ENCODE results near the gene TTLL13. TPM values are rescaled to one million over a fixed set of nuclear protein-coding genes. Genes with fewer than 3 reads are reported as not detected.

TTLL13 gene
- total RNA-seq, result under 1 TPM; 0.39 to 0.46 TPM

GRCh38 chr15:90249203-90249863 is at the start of gene TTLL13:
Gene TTLL13, plus strand, starts transcription at chr15:90249556. Its CDS starts 1,075 bp downstream, at chr15:90250631.
- ChIA-PET POLR2A (interaction anchor here (0.6 to 1.7 kb wide), 4 partner anchors 14 to 57 kb away, joined by 3 to 5 read pairs (median 4); partner anchors contain the start of gene NGRN), CTCF (interaction anchor here (0.7 to 1.4 kb wide), 7 partner anchors 16 to 71 kb away, joined by 3 to 7 read pairs (median 3); partner anchors contain the start of genes CIB1 and GDPGP1)
- peak; percentile 89 for DNase-seq
- H3K9me3 Mint-ChIP-seq (ENCODE audit: low read depth), result no peaks in the 10 kb centered on the region
- H3K4me3 Mint-ChIP-seq, result peak within 1 kb of the TSS; percentile 45
- intact Hi-C loops (cut with DNase I, micrococcal nuclease), result loop anchor here in 1 of 2 experiments (1.0 kb wide), 1 partner anchor 15 kb away; the partner anchor contains the start of gene GDPGP1
- peak; percentile 92 for ATAC-seq
- H3K27ac Mint-ChIP-seq, result no peak within 1 kb of the TSS
- no peaks in the 10 kb centered on the region for H3K27me3 Mint-ChIP-seq
- H3K36me3 Mint-ChIP-seq (ENCODE audit: low read depth), result no peaks in the 10 kb centered on the region
- peaks cover 14% of the 10 kb centered on the region for H3K4me1 Mint-ChIP-seq

GRCh38 chr15:90200534-90201129 is 48.7 kb upstream of the TTLL13 start:
- intact Hi-C loops (cut with DNase I, micrococcal nuclease), result loop anchor here (1.0 to 2.0 kb wide), 4 partner anchors 15 to 64 kb away; partner anchors contain the start of gene NGRN (in 1 of the 2)
- H3K27ac Mint-ChIP-seq, result peak overlapping the region; percentile 77
- H3K27me3 Mint-ChIP-seq, result no peaks in the 10 kb centered on the region
- peaks cover 9% of the 10 kb centered on the region for H3K4me1 Mint-ChIP-seq
- no peaks in the 10 kb centered on the region for H3K36me3 Mint-ChIP-seq (ENCODE audit: low read depth)
- peak overlapping the region; percentile 78 for H3K4me3 Mint-ChIP-seq
- ChIA-PET CTCF (interaction anchor here (0.5 to 1.8 kb wide), 13 partner anchors 8 to 733 kb away, joined by 3 to 9 read pairs (median 4); partner anchors contain the start of genes CIB1 and GDPGP1), POLR2A (interaction anchor here (0.6 to 1.7 kb wide), 3 partner anchors 9 to 196 kb away, joined by 4 to 5 read pairs (median 4); partner anchors contain the start of genes CIB1 and GDPGP1)
- DNase-seq (no peak), ATAC-seq (no peak)
- no peaks in the 10 kb centered on the region for H3K9me3 Mint-ChIP-seq (ENCODE audit: low read depth)

- H3K27me3 Mint-ChIP-seq, result no peaks in the 10 kb centered on the region
- intact Hi-C loops (cut with DNase I, micrococcal nuclease), result loop anchor here (1.0 to 2.0 kb wide), 4 partner anchors 16 to 63 kb away; partner anchors contain the start of gene NGRN (in 1 of the 2)
- CTCF ChIA-PET, result interaction anchor here (0.6 to 1.8 kb wide), 9 partner anchors 15 to 419 kb away, joined by 3 to 9 read pairs (median 3); partner anchors contain the start of genes CIB1, GDPGP1 and TTLL13
Observed at GRCh38 chr15:90201130-90201943, 48.0 kb upstream of the TTLL13 start, which contains the start of gene SEMA4B. Gene SEMA4B, plus strand, starts transcription at chr15:90201330. Its CDS starts 249 bp downstream, at chr15:90201579.

GRCh38 chr15:90201944-90202375 is 47.4 kb upstream of the TTLL13 start:
- intact Hi-C loops (cut with DNase I, micrococcal nuclease), result loop anchor here (1.0 to 2.0 kb wide), 4 partner anchors 17 to 63 kb away; partner anchors contain the start of gene NGRN (in 1 of the 2)
- H3K36me3 Mint-ChIP-seq (ENCODE audit: low read depth), result no peaks in the 10 kb centered on the region
- DNase-seq (no peak), ATAC-seq (no peak)
- H3K27me3 Mint-ChIP-seq, result no peaks in the 10 kb centered on the region
- peak overlapping the region; percentile 76 for H3K4me3 Mint-ChIP-seq
- no peak overlapping the region for H3K27ac Mint-ChIP-seq
- POLR2A ChIA-PET, result interaction anchor here (0.6 to 1.7 kb wide), 2 partner anchors 10 to 60 kb away, joined by 5 read pairs; no protein-coding TSS in a partner anchor
- H3K4me1 Mint-ChIP-seq, result peaks cover 14% of the 10 kb centered on the region
- CTCF ChIA-PET, result interaction anchor here (0.9 to 2.4 kb wide), 4 partner anchors 20 to 419 kb away, joined by 3 to 9 read pairs (median 3); partner anchors contain the start of gene TTLL13
- H3K9me3 Mint-ChIP-seq (ENCODE audit: low read depth), result no peaks in the 10 kb centered on the region

More at GRCh38 chr15:90201130-90201943, 48.0 kb upstream of the TTLL13 start, which contains the start of gene SEMA4B:
- Mint-ChIP-seq H3K9me3 (ENCODE audit: low read depth) (no peaks in the 10 kb centered on the region), H3K36me3 (ENCODE audit: low read depth) (no peaks in the 10 kb centered on the region), H3K27ac (peak within 1 kb of the TSS; percentile 77), H3K4me1 (peaks cover 9% of the 10 kb centered on the region), H3K4me3 (peak within 1 kb of the TSS; percentile 78)
- DNase-seq, result peak; percentile 81
- POLR2A ChIA-PET, result interaction anchor here (0.6 to 1.7 kb wide), 4 partner anchors 10 to 195 kb away, joined by 4 to 5 read pairs (median 4); partner anchors contain the start of genes CIB1 and GDPGP1
- ATAC-seq, result peak; percentile 93

GRCh38 chr15:90202929-90203328 is 46.4 kb upstream of the TTLL13 start:
- H3K36me3 Mint-ChIP-seq (ENCODE audit: low read depth), result no peaks in the 10 kb centered on the region
- intact Hi-C loops (cut with DNase I, micrococcal nuclease), result no loop called here

GRCh38 chr15:90203473-90203872 is 45.9 kb upstream of the TTLL13 start:
- intact Hi-C loops (cut with DNase I, micrococcal nuclease), result no loop called here
- no peak overlapping the region for H3K4me3 Mint-ChIP-seq
- ChIA-PET CTCF (interaction anchor here (0.5 to 2.4 kb wide), 3 partner anchors 13 to 20 kb away, joined by 3 to 9 read pairs (median 4); no protein-coding TSS in a partner anchor), POLR2A (no interaction called here)
- H3K4me1 Mint-ChIP-seq, result peaks cover 15% of the 10 kb centered on the region
- ATAC-seq, result no peak
- H3K36me3 Mint-ChIP-seq (ENCODE audit: low read depth), result no peaks in the 10 kb centered on the region
- no peaks in the 10 kb centered on the region for H3K9me3 Mint-ChIP-seq (ENCODE audit: low read depth)
- no peak overlapping the region for H3K27ac Mint-ChIP-seq
- DNase-seq, result no peak
- H3K27me3 Mint-ChIP-seq, result no peaks in the 10 kb centered on the region

More at GRCh38 chr15:90202929-90203328, 46.4 kb upstream of the TTLL13 start:
- H3K27ac Mint-ChIP-seq, result no peak overlapping the region
- peaks cover 15% of the 10 kb centered on the region for H3K4me1 Mint-ChIP-seq
- DNase-seq, result no peak
- peak overlapping the region; percentile 76 for H3K4me3 Mint-ChIP-seq
- POLR2A ChIA-PET, result no interaction called here
- no peak for ATAC-seq
- H3K27me3 Mint-ChIP-seq, result no peaks in the 10 kb centered on the region
- CTCF ChIA-PET, result interaction anchor here (0.5 to 2.4 kb wide), 5 partner anchors 12 to 90 kb away, joined by 3 to 9 read pairs (median 3); no protein-coding TSS in a partner anchor
- H3K9me3 Mint-ChIP-seq (ENCODE audit: low read depth), result no peaks in the 10 kb centered on the region

GRCh38 chr15:90203922-90204321 is 45.4 kb upstream of the TTLL13 start:
- peaks cover 18% of the 10 kb centered on the region for H3K4me1 Mint-ChIP-seq
- ChIA-PET POLR2A (no interaction called here), CTCF (interaction anchor here (1.2 to 2.4 kb wide), 2 partner anchors 18 to 19 kb away, joined by 4 to 9 read pairs; no protein-coding TSS in a partner anchor)
- no peaks in the 10 kb centered on the region for H3K9me3 Mint-ChIP-seq (ENCODE audit: low read depth)
- no peak overlapping the region for H3K27ac Mint-ChIP-seq
- intact Hi-C loops (cut with DNase I, micrococcal nuclease), result no loop called here
- DNase-seq (no peak), ATAC-seq (no peak)
- no peaks in the 10 kb centered on the region for H3K27me3 Mint-ChIP-seq
- H3K4me3 Mint-ChIP-seq, result no peak overlapping the region
- H3K36me3 Mint-ChIP-seq (ENCODE audit: low read depth), result no peaks in the 10 kb centered on the region

- Mint-ChIP-seq H3K4me3 (no peak overlapping the region), H3K27me3 (no peaks in the 10 kb centered on the region), H3K4me1 (peaks cover 30% of the 10 kb centered on the region), H3K36me3 (ENCODE audit: low read depth) (peaks cover 3% of the 10 kb centered on the region), H3K27ac (no peak overlapping the region), H3K9me3 (ENCODE audit: low read depth) (no peaks in the 10 kb centered on the region)
- CTCF ChIA-PET, result interaction anchor here (1.0 to 1.7 kb wide), 3 partner anchors 12 to 157 kb away, joined by 3 read pairs; no protein-coding TSS in a partner anchor
- no peak for DNase-seq
- POLR2A ChIA-PET, result interaction anchor here (0.6 kb wide), 1 partner anchor 102 kb away, joined by 3 read pairs; no protein-coding TSS in a partner anchor
- intact Hi-C loops (cut with DNase I, micrococcal nuclease), result no loop called here
- no peak for ATAC-seq
Observed at GRCh38 chr15:90205050-90205848, 44.1 kb upstream of the TTLL13 start.

GRCh38 chr15:90205886-90206285 is 43.5 kb upstream of the TTLL13 start:
- CTCF ChIA-PET, result interaction anchor here (1.0 to 1.7 kb wide), 2 partner anchors 13 to 156 kb away, joined by 3 read pairs; no protein-coding TSS in a partner anchor
- H3K4me3 Mint-ChIP-seq, result no peak overlapping the region
- peaks cover 3% of the 10 kb centered on the region for H3K36me3 Mint-ChIP-seq (ENCODE audit: low read depth)
- no peak overlapping the region for H3K27ac Mint-ChIP-seq
- intact Hi-C loops (cut with DNase I, micrococcal nuclease), result no loop called here
- DNase-seq (no peak), ATAC-seq (no peak)
- H3K4me1 Mint-ChIP-seq, result peaks cover 33% of the 10 kb centered on the region
- no peaks in the 10 kb centered on the region for H3K27me3 Mint-ChIP-seq
- POLR2A ChIA-PET, result no interaction called here
- H3K9me3 Mint-ChIP-seq (ENCODE audit: low read depth), result no peaks in the 10 kb centered on the region

GRCh38 chr15:90207252-90207651 is 42.1 kb upstream of the TTLL13 start:
- Mint-ChIP-seq H3K36me3 (ENCODE audit: low read depth) (peaks cover 3% of the 10 kb centered on the region), H3K27me3 (no peaks in the 10 kb centered on the region), H3K9me3 (ENCODE audit: low read depth) (no peaks in the 10 kb centered on the region), H3K4me3 (no peak overlapping the region), H3K4me1 (peaks cover 33% of the 10 kb centered on the region), H3K27ac (no peak overlapping the region)
- ATAC-seq, result no peak
- intact Hi-C loops (cut with DNase I, micrococcal nuclease), result no loop called here
- DNase-seq, result no peak
- CTCF ChIA-PET, result no interaction called here
- POLR2A ChIA-PET, result no interaction called here

Data from activated CD4-positive, alpha-beta T cell treated with anti-CD3 and anti-CD28 coated beads for 36 hours (primary cell).